ENCODE results near the gene DENND1A.

DENND1A gene

DNA sequence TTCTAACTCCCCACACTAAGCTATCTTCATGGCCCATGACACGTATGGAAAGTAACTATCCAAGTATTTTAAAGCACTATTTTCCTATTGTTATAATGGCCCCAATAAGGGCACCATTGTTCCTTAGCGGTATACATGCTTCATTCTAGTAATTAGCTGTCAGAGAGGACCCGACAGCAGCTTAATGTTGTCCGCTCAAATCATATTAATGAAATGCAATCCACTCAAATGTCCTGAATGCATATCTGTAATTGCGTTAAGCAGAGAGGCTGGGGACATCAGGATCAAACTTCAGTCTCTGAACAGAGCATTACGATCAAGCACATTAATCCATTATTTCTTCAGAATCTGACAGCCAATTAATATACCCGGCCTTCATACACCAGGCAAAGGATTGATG is 434.2 kb downstream of the DENND1A start:
- DNase-seq (ENCODE audit: low read depth in 2 of 2): no peak

DNA sequence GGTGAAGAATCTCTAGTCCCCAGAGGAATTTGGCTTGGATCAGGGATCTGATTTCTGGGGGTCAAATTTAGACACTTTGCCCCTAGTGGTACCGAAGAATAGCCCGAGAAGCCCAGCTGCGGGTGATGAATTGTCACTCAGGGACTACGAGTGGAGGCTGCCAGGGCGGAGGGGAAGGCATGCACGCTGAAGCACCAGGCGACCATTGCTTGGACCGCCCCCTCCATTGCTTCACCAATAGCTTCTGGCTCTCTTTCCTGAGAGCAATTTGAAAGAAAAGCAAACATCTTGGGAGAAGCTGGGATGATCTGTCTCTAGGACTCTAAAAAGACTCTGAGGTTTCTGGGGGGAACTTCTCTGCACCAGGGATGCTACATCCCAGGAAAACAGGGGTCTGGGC is 436.3 kb downstream of the DENND1A start:
- DNase-seq (ENCODE audit: low read depth in 2 of 2): no peak

DNA sequence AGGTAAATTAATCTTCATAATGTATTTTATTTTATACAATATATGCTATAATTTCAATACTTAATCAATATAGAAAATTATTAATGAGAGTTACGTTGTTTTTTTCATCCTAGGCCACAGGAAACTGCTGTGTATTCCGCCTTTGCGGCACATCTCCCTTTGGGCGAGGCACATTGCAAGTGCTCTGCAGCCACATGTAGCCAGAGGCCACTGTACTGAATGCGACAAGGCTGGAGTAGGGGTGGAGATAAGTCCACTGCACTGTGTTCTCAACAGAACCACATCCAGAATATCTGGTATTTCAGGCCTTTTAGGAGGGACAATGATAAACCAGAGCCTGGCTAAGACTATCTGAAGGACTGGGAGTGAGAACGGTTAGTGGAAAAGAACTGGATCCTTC is 439.2 kb downstream of the DENND1A start:
- DNase-seq (ENCODE audit: low read depth in 2 of 2): no peak

GRCh38 chr9:123488722-123489321 is 441.1 kb downstream of the DENND1A start:
- DNase-seq (ENCODE audit: low read depth in 2 of 2): no peak

GRCh38 chr9:123487944-123488548 is 441.9 kb downstream of the DENND1A start:
- no peak for DNase-seq (ENCODE audit: low read depth in 2 of 2)

DNA sequence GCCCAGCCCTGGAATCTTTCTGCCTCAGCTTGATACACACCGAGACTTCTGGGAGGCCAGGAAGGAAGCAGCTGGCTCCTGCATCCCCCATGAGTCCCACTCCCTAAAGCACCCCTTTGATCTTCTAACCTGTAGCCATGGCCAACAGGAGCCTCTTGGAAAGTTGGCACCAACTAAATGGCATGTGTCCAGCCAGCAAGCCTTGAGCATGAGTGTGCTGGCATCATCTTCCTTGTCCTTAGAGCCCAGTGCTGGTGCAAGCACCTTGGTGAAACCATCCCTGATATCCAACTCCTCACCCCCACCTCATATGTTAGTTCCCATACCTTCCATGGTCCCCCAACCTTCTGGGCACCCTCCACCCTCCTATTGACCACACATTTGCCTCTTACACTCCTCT is 443.5 kb downstream of the DENND1A start:
- DNase-seq (ENCODE audit: low read depth in 2 of 2): no peak

- no peak for DNase-seq (ENCODE audit: low read depth in 2 of 2)
Observed at GRCh38 chr9:123485216-123485615, 444.7 kb downstream of the DENND1A start.

- no peak for DNase-seq (ENCODE audit: low read depth in 2 of 2)
Observed at GRCh38 chr9:123484130-123484529, 445.8 kb downstream of the DENND1A start.

DNA sequence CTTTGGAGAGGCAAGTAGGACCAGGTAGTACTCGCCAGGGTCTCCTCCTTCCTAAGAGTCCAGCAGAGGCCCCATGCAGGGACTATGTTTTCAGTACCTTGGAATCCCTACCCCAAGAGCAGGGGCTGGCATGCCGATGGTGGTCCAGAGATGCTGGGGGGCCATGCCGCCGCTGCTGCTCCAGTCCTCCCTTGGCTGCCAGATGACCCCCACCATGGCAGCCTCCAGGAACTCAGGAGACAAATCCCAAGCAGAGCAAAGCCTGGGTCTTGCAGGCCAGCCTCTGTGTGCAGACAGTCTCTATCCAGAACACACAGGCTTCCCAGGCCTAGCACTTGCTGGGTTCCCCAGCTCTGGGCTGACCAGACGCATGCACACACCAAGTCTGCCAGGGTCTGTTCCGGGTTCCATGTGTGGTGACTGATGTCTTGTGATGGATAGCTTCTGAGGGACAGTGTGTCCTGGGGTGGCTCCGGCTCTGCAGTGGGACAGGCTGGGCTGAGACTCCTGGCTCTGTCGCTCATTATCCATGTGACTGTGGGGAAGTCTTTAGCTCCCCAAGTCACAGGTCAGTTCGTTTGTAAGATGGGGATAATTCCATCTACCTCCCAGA is 446.6 kb downstream of the DENND1A start:
- no peak for DNase-seq (ENCODE audit: low read depth in 2 of 2)

- DNase-seq (ENCODE audit: low read depth in 2 of 2): no peak
Observed at GRCh38 chr9:123482295-123482968, 447.5 kb downstream of the DENND1A start.

DNA sequence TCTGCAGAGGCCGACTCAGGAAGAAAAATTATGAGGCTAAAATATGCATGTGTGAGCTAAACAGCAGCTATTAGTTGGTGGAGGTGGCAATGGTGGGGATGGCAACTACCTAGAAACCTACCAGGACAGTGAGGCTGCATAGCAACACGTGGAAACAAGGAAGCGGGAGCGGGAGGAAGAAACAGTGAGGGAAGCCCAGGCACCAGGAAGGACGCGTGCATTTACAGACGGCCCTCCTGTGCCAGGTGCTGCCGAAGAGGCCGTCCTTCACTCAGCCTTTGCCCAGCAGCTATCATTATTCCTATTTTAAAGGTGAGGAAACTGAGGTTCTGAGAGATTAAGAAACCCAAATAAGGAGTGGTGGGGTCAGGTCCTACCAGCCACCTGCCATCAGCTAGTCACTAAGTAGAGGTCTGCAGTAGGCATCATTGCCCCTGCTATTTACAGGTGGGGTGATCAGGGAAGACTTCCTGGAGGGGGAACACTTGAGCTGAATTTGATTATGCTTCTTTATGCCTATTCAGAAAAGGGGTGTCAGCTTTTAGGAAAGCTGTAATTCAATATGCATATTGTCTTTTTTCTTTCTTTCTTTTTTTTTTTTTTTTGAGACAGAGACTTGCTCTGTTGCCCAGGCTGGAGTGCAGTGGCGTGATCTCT is 448.6 kb downstream of the DENND1A start:
- no peak for DNase-seq (ENCODE audit: low read depth in 2 of 2)

- DNase-seq (ENCODE audit: low read depth in 2 of 2): no peak
Observed at GRCh38 chr9:123480791-123481190, 449.1 kb downstream of the DENND1A start.

DNA sequence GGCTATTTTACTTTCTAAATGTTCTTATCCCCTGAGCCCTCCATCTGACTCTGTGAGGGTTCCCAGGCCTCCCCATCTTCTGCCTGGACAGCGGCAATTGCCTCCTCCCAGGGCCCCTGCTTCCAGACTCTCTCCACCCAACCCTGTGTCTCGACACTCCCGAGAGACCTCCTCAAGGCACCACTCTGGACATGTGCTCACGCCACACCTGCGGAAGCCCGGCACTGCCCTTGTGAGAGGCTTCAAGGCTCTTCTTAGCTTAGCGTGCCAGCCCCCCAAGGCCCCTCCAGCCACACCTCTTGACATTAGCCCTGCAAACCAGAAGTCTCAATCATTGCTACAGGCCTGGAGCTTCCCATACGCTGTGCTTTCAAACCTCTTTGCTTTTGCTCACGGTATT is 449.8 kb downstream of the DENND1A start:
- DNase-seq (ENCODE audit: low read depth in 2 of 2): no peak

DNA sequence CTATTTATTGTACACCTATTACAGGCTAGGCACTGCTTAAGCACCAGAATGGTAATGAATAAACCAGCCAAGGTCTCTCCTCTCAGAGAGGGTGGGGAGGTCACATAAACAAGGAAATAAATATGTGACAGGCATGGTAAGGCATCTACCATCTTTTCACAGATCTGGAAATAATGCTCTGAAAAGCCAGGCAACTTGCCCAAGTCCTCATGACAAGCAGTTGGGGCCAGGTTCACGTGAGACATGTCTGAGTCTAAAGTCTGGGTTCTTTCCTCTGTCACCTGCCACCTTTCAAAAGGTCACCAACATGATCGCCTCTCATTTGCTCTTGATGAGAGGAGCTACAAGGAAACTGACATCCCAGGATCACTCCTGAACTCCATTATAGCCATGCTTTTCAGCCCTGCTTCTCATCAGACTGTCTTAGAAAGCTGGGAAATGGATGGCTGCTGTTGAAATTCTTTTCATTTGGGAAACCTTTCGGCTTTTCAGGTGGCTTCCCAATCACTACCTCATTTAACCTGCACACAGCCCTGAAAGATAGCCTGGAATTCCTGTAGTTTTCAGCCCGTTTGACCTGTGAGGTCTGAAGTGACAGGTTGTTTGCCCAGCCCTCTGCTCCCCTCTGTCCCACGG is 450.8 kb downstream of the DENND1A start:
- DNase-seq (ENCODE audit: low read depth in 2 of 2): no peak

GRCh38 chr9:123478160-123478559 is 451.8 kb downstream of the DENND1A start:
- no peak for DNase-seq (ENCODE audit: low read depth in 2 of 2)

GRCh38 chr9:123475407-123475806 is 454.5 kb downstream of the DENND1A start:
- DNase-seq (ENCODE audit: low read depth in 2 of 2): no peak

DNA sequence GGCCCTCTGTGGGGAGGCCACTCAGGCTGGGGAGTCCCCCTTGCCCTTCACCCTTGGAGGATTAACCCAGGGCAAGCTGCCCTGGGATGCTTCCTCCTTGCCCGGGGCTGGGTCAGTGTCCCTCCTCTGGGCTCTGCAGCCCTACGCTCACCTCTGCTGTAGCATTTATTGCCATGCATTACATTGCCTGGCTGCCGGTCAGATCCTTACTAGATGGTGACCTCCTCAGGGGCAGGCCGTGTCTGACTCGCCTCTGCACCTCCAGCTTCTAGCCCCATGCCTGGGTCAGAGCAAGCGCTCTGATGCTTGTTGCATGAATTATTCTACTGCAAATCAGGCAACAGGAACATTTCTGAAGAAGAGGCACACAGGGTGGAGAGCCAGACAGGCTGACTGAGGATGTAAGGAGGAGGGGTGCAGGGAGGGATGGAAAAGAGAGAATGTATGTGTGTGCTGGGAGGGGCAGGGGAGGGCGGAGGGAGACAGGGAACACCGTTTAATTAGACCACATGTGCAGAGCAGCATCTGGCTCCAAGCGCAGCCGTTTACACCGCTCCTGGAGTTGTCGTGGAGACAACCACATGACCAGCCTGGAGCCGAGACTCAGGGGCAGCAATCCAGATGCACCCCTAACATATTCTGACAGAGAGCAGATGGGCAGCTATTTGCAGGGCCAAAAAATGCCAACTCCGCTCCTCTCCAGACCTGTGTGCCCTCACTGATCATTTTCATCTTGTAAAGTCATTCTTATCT is 456.9 kb downstream of the DENND1A start:
- DNase-seq (ENCODE audit: low read depth in 2 of 2): no peak

DNA sequence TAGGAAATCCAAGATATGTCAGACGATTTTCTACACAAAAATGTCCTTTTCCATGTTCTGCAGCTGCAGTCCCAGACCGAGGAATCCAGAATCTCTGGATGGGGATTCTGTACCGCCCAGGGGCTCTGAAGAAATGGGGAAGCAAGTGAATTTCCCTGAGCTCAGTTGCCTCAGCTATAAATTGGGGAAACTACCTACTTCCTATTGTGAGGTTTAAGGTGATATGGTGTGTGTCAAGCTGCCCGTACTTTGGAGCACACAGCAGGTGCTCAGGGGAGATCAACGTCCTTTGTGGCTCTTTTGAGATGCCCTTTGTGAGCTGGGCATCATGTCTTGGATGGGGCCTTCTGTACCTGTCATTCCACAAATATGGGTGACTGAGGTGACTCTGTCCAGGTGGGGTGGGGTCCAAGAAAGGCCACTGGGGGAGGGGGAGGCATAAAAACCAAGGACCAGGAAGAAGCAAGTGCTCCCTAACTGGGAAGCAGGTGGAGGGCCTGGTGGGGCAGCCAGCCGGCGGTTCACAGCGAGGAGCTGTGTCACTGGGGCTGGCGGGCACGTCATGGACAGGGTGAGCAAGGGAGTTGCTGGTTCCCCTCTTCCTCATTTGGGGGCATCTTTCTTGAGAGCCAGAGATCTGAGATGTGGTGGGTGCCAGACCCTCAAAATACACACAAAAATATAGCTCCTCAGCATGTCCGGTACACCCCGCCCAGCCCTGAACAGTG is 457.9 kb downstream of the DENND1A start:
- no peak for DNase-seq (ENCODE audit: low read depth in 2 of 2)

- no peak for DNase-seq (ENCODE audit: low read depth in 2 of 2)
Observed at GRCh38 chr9:123470991-123471770, 458.7 kb downstream of the DENND1A start.

All from stimulated activated CD8-positive, alpha-beta memory T cell treated with anti-CD3 and anti-CD28 coated beads, Interleukin-2, amount 100 ng/mL, for 48 hours (primary cell).